ENCODE results near the gene SH3BGRL. TPM values are rescaled to one million over a fixed set of nuclear protein-coding genes. Genes with fewer than 3 reads are reported as not detected.

SH3BGRL gene
- total RNA-seq, 1 experiment from 2014 or later = 32.4 TPM

GRCh38 chrX:81241753-81242152, 39.9 kb downstream of the SH3BGRL start (continued):
- TF ChIP-seq REST (IDR thresholded peaks at IDR 0.05; ENCODE audit: low read depth) = no peak

- Histone ChIP-seq H3K36me3 (ENCODE audit: control insufficient read depth in 1 of 2, insufficient read depth in 2 of 2, low read length in 2 of 2) (no peaks in the 10 kb centered on the region), H3K9me2 (ENCODE audit: insufficient read depth) (no peaks in the 10 kb centered on the region), H3K9me3 (ENCODE audit: control insufficient read depth in 1 of 2, insufficient read depth in 1 of 2, low read depth in 1 of 2, low read length in 2 of 2) (no peaks in the 10 kb centered on the region), H3K4me2 (ENCODE audit: low read length) (no peak overlapping the region), H3K4me3 (replicated peaks in 1 of 2; ENCODE audit: low read depth in 1 of 2, low read length in 2 of 2) (no peak overlapping the region), H3K27ac (ENCODE audit: low read depth, low read length) (no peak overlapping the region), H4K20me1 (ENCODE audit: insufficient read depth) (no peaks in the 10 kb centered on the region), H3K4me1 (ENCODE audit: control insufficient read depth in 1 of 2, insufficient read depth in 2 of 2, low read length in 2 of 2) (no peaks in the 10 kb centered on the region), H2AFZ (ENCODE audit: low read depth, low read length, poor library complexity, severe bottlenecking) (no peak overlapping the region), H3K79me2 (ENCODE audit: insufficient read depth, low read length) (no peaks in the 10 kb centered on the region), H3K27me3 (ENCODE audit: insufficient read depth, low read length) (no peaks in the 10 kb centered on the region), H3K9ac (ENCODE audit: low read length) (no peak overlapping the region)
- TF ChIP-seq EZH2phosphoT487 (IDR thresholded peaks at IDR 0.05; ENCODE audit: borderline replicate concordance) (no peak), CEBPB (IDR thresholded peaks at IDR 0.05; ENCODE audit: low read depth) (no peak), FOSL1 (IDR thresholded peaks at IDR 0.05; ENCODE audit: low read depth) (no peak), YY1 (IDR thresholded peaks at IDR 0.05; ENCODE audit: extremely low read depth, insufficient replicate concordance, low read depth, low read length) (no peak), REST (IDR thresholded peaks at IDR 0.05; ENCODE audit: low read depth) (no peak), SIN3A (IDR thresholded peaks at IDR 0.05; ENCODE audit: low read depth) (no peak), ZBTB33 (IDR thresholded peaks at IDR 0.05; ENCODE audit: extremely low read depth, insufficient replicate concordance, low read length) (no peak), RAD21 (IDR thresholded peaks at IDR 0.05; ENCODE audit: low read depth) (no peak), EZH2 (IDR thresholded peaks at IDR 0.05) (no peak), MAX (IDR thresholded peaks at IDR 0.05) (no peak), SP1 (IDR thresholded peaks at IDR 0.05; ENCODE audit: low read depth) (no peak)
- ChIA-PET RAD21 (ENCODE audit: low non-redundant PET in 1 of 2, low total read pairs in 2 of 2, uncharacterized antibody in 2 of 2, unreplicated experiment in 2 of 2) (no interaction called here), CTCF (no interaction called here), POLR2A (no interaction called here)
- DNase-seq (ENCODE audit: low read depth, low spot score) (no peak), ATAC-seq (no peak)
- intact Hi-C loops (cut with micrococcal nuclease) = no loop called here
- BruUV-seq (replicated peaks) = no TSS peak
Observed at GRCh38 chrX:81255876-81256275, 54.0 kb downstream of the SH3BGRL start.
